Neural cell (in vitro differentiated cells): ENCODE data around the gene FLAD1. TPM values are rescaled to one million over a fixed set of nuclear protein-coding genes. Genes with fewer than 3 reads are reported as not detected.

Source experiments
- H2AFZ ChIP-seq: fragments of 200-600, 300-800 bp; sonication (generic), shearing (Covaris generic); 2 replicates; pipeline ENCODE4 v1.6.0; 2014; ENCODE audit warnings: low read depth, mild to moderate bottlenecking, antibody characterized with exemption, low read length, moderate library complexity
- H3F3A ChIP-seq: fragments of 200-600 bp; shearing (Covaris generic); 2 replicates; pipeline ENCODE4 v1.6.1; 2016; ENCODE audit warnings: mild to moderate bottlenecking, moderate library complexity, mixed read lengths, antibody characterized with exemption, low read length; ENCODE audit not compliant: insufficient read depth, poor library complexity, severe bottlenecking
- H3K27ac ChIP-seq: fragments of 200-600, 300-800 bp; sonication (generic), shearing (Covaris generic); 2 replicates; pipeline ENCODE4 v1.5.1; 2014; ENCODE audit warnings: mild to moderate bottlenecking, low read length, moderate library complexity
- H3K27me3 ChIP-seq: fragments of 300-800, 200-600 bp; sonication (generic), shearing (Covaris generic); 2 replicates; pipeline ENCODE4 v1.6.0; 2014; ENCODE audit warnings: mild to moderate bottlenecking, low read depth, low read length, moderate library complexity; ENCODE audit not compliant: insufficient read depth
- H3K36me3 ChIP-seq: fragments of 300-800, 200-600 bp; sonication (generic), shearing (Covaris generic); 2 replicates; pipeline ENCODE4 v1.5.1; 2014; ENCODE audit warnings: mild to moderate bottlenecking, antibody characterized with exemption, low read length, moderate library complexity; ENCODE audit not compliant: insufficient read depth
- H3K4me2 ChIP-seq: fragments of 300-800, 200-600 bp; sonication (generic), shearing (Covaris generic); 2 replicates; pipeline ENCODE4 v1.6.0; 2014; ENCODE audit warnings: mild to moderate bottlenecking, low read length
- H3K4me3 ChIP-seq: fragments of 300-800, 200-600 bp; sonication (generic), shearing (Covaris generic); 2 replicates; pipeline ENCODE4 v1.5.1; 2014; ENCODE audit warnings: mild to moderate bottlenecking, low read length, moderate library complexity
- H3K79me2 ChIP-seq: fragments of 200-600 bp; shearing (Covaris generic); replicated peaks from 2 replicates; pipeline ENCODE4 v1.6.0; 2014; ENCODE audit warnings: mild to moderate bottlenecking, low read length, moderate library complexity; ENCODE audit not compliant: insufficient read depth
- H3K9ac ChIP-seq: fragments of 300-800, 200-600 bp; sonication (generic), shearing (Covaris generic); 2 replicates; pipeline ENCODE4 v1.6.1; 2016; ENCODE audit warnings: mild to moderate bottlenecking, low read length, mixed read lengths
- H3K9me2 ChIP-seq: fragments of 200-600 bp; shearing (Covaris generic); 2 replicates; pipeline ENCODE4 v1.6.1; 2016; ENCODE audit warnings: mild to moderate bottlenecking, low read length, mixed read lengths; ENCODE audit not compliant: insufficient read depth
- H3K9me3 ChIP-seq: fragments of 200-600, 300-800 bp; sonication (generic), shearing (Covaris generic); 2 replicates; pipeline ENCODE4 v1.6.1; 2016; ENCODE audit warnings: mild to moderate bottlenecking, mixed run types, low read length, moderate library complexity, mixed read lengths
- H4K20me1 ChIP-seq: fragments of 200-600 bp; shearing (Covaris generic); 2 replicates; pipeline ENCODE4 v1.6.1; 2016; ENCODE audit warnings: mild to moderate bottlenecking, mixed run types; ENCODE audit not compliant: insufficient read depth
- CTCF ChIP-seq: fragments of 450-650 bp; IDR thresholded peaks from 2 replicates; pipeline ENCODE4 v1.5.1; 2014; ENCODE audit warnings: antibody characterized with exemption, mild to moderate bottlenecking, moderate library complexity; ENCODE audit not compliant: poor library complexity, severe bottlenecking
- EZH2 ChIP-seq: fragments of 200-600, 300-800 bp; shearing (Covaris generic), sonication (generic); IDR thresholded peaks from 2 replicates; pipeline ENCODE4 v1.6.1; 2014; ENCODE audit warnings: antibody characterized with exemption, low read length, borderline replicate concordance, mild to moderate bottlenecking; ENCODE audit not compliant: insufficient read depth, poor library complexity, severe bottlenecking
- MXI1 ChIP-seq: fragments of 450-650 bp; conservative IDR thresholded peaks from 2 replicates; pipeline ENCODE4 v1.6.1; 2014; ENCODE audit warnings: antibody characterized with exemption, mild to moderate bottlenecking; ENCODE audit not compliant: poor library complexity, severe bottlenecking
- POLR2AphosphoS5 ChIP-seq: IDR thresholded peaks from 2 replicates; pipeline ENCODE4 v1.6.1; 2012
- RAD21 ChIP-seq: fragments of 450-650 bp; conservative IDR thresholded peaks from 2 replicates; pipeline ENCODE4 v1.6.1; 2014; ENCODE audit warnings: antibody characterized with exemption, mild to moderate bottlenecking, moderate library complexity
- REST ChIP-seq: IDR thresholded peaks from 2 replicates; pipeline ENCODE4 v1.6.1; 2012; ENCODE audit warnings: borderline replicate concordance
- SMC3 ChIP-seq: fragments of 450-650 bp; conservative IDR thresholded peaks from 2 replicates; pipeline ENCODE4 v1.6.1; 2014; ENCODE audit warnings: antibody characterized with exemption, mild to moderate bottlenecking, moderate library complexity; ENCODE audit not compliant: poor library complexity
- TAF1 ChIP-seq: IDR thresholded peaks from 2 replicates; pipeline ENCODE4 v1.6.1; 2012; ENCODE audit warnings: low read depth
- polyA plus RNA-seq: library from polyadenylated mRNA; depleted of rRNA; stranded (reverse); fragments of >200 nt; gene quantifications from 2 replicates; pipeline ENCODE4 v1.2.3, GENCODE V29; 2014
- small RNA-seq, 3 experiments: library from RNA; depleted of rRNA; stranded (forward); fragments of <200 nt; gene quantifications; one replicate each; pipeline ENCODE3, GENCODE V24; 2012

FLAD1 gene
- polyA plus RNA-seq, 1 donor from 2014 or later, result 68.6 TPM

GRCh38 chr1:155040358-155041093 lies 57.4 kb downstream of the FLAD1 start:
- TF ChIP-seq POLR2AphosphoS5, result no peak
- TF ChIP-seq MXI1, result no peak
- no peak for TF ChIP-seq TAF1
- TF ChIP-seq REST, result no peak
- no peak for TF ChIP-seq CTCF
- TF ChIP-seq RAD21, result no peak
- TF ChIP-seq EZH2, result no peak
- no peak for TF ChIP-seq SMC3
- no peak overlapping the region for H3K4me2 ChIP-seq
- H3K9me3 ChIP-seq, result no peaks in the 10 kb centered on the region
- no peaks in the 10 kb centered on the region for H3K79me2 ChIP-seq
- H3K9me2 ChIP-seq, result no peaks in the 10 kb centered on the region
- H3F3A ChIP-seq, result no peaks in the 10 kb centered on the region
- H3K27me3 ChIP-seq, result no peaks in the 10 kb centered on the region
- H3K4me3 ChIP-seq, result no peak overlapping the region
- H3K9ac ChIP-seq, result no peak overlapping the region
- H4K20me1 ChIP-seq, result no peaks in the 10 kb centered on the region
- H2AFZ ChIP-seq, result no peak overlapping the region
- H3K36me3 ChIP-seq, result no peaks in the 10 kb centered on the region
- H3K27ac ChIP-seq, result no peak overlapping the region

Small RNAs within 50 kb of the gene (small RNA-seq; reads per million reads assigned to genes)
- gene MIR4258 (0 reads per million in 3 experiments), gene RF00017 (0 reads per million in 3 experiments)

Other genes starting within 250 kb of the FLAD1 start
- 2.2 and 2.4 TPM in 2 replicates for gene KCNN3, start 113.1 kb upstream of the FLAD1 start, polyA plus RNA-seq
- 16.1 and 21.1 TPM in 2 replicates for gene PMVK, start 46.6 kb upstream of the FLAD1 start, polyA plus RNA-seq
- 5.4 and 6.5 TPM in 2 replicates for gene PBXIP1, start 27.2 kb upstream of the FLAD1 start, polyA plus RNA-seq
- 13.4 and 16.6 TPM in 2 replicates for gene PYGO2, start 21.6 kb upstream of the FLAD1 start, polyA plus RNA-seq
- gene SHC1, start 12.6 kb upstream of the FLAD1 start, polyA plus RNA-seq, result 4.7 and 9.5 TPM in 2 replicates
- gene CKS1B, start 8.7 kb upstream of the FLAD1 start, polyA plus RNA-seq, result 22.4 and 29.0 TPM in 2 replicates
- 3.9 TPM in 1 of 2 replicates, not detected in the other for gene LENEP, start 10.2 kb downstream of the FLAD1 start, polyA plus RNA-seq
- 0.38 and 0.54 TPM in 2 replicates for gene ZBTB7B, start 19.5 kb downstream of the FLAD1 start, polyA plus RNA-seq
- 0.76 and 1.8 TPM in 2 replicates for gene DCST2, start 50.4 kb downstream of the FLAD1 start, polyA plus RNA-seq
- gene DCST1, start 50.5 kb downstream of the FLAD1 start, polyA plus RNA-seq, result not detected in 2 replicates
- gene ADAM15, start 68.0 kb downstream of the FLAD1 start, polyA plus RNA-seq, result 24.8 and 27.6 TPM in 2 replicates
- 0.64 and 1.2 TPM in 2 replicates for gene EFNA4, start 80.4 kb downstream of the FLAD1 start, polyA plus RNA-seq
- gene EFNA3, start 95.5 kb downstream of the FLAD1 start, polyA plus RNA-seq, result 12.2 and 16.9 TPM in 2 replicates
- gene EFNA1, start 144.5 kb downstream of the FLAD1 start, polyA plus RNA-seq, result 0.50 TPM in 1 of 2 replicates, not detected in the other
- gene SLC50A1, start 152.5 kb downstream of the FLAD1 start, polyA plus RNA-seq, result 12.6 and 15.9 TPM in 2 replicates
- gene DPM3, start 157.2 kb downstream of the FLAD1 start, polyA plus RNA-seq, result 150 TPM in 2 replicates
- 175 and 187 TPM in 2 replicates for gene KRTCAP2, start 190.0 kb downstream of the FLAD1 start, polyA plus RNA-seq
- 31.5 and 49.0 TPM in 2 replicates for gene TRIM46, start 190.5 kb downstream of the FLAD1 start, polyA plus RNA-seq
- gene THBS3, start 224.6 kb downstream of the FLAD1 start, polyA plus RNA-seq, result 99.6 and 126 TPM in 2 replicates
- gene MTX1, start 225.4 kb downstream of the FLAD1 start, polyA plus RNA-seq, result 48.0 and 55.0 TPM in 2 replicates